ENCODE data around the gene EFCAB10.

EFCAB10 gene, protein sequence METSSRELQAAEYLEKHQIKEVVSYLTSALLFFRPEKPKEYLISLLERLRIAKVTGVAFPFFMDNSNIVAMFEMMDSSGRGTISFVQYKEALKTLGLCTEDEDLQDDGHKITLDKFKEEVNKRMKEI

DNA sequence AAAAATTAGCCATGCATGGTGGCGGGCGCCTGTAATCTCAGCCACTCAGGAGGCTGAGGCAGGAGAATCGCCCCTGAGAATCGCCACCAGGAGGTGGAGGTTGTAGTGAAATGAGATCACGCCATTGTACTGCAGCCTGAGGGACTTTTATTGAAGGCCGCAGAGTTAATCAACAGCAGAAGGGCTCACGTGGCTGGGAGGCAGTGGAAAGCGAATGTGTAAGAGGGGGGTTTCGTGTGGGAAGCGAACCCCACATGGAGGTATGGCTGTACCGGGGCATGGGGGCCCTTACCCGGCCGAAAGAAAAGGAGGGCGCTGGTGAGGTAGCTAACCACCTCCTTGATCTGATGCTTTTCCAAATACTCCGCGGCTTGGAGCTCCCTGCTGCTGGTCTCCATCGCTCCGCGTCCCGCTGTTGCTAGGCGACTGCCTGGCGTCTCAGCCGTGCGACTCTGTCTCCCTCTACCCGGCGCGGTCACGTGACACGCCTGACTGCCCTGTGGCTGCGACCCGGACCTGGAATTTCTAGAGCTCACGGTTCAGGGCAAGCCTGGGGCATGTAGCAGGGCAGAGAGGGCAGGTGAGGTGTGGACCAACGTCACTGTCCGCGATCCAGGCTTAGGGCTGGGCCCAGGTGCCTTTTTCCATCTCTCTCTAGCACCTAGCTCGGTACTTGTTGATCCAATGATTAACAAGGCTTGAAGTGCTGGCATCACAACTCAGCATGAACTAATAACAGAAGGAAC is at the start of gene EFCAB10:
Gene EFCAB10 (minus strand): TSS at position 428 of the 746 bp plus-strand sequence. CDS start 30 bp downstream, at position 398.
- peak; percentile 11 for DNase-seq (ENCODE audit: low read depth)

DNA sequence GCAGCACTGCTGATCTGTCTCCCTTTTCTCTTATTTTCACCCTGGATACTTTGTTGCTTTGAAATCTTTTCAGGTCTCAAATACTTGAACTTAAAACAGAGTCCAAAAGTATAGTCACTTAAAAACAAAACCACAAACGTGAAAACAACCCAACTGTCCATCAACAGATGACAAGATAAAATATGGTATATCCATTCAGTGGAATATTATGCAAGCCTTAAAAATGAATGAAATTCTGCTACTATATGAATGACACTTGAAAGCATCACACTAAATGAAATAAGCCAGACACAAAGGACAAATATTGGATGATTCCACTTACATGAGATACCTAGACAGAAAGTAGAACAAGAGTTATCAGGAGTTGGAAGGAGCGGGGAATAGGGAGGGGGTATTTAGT is 44.7 kb upstream of the EFCAB10 start:
- no peak for DNase-seq (ENCODE audit: low read depth)

DNA sequence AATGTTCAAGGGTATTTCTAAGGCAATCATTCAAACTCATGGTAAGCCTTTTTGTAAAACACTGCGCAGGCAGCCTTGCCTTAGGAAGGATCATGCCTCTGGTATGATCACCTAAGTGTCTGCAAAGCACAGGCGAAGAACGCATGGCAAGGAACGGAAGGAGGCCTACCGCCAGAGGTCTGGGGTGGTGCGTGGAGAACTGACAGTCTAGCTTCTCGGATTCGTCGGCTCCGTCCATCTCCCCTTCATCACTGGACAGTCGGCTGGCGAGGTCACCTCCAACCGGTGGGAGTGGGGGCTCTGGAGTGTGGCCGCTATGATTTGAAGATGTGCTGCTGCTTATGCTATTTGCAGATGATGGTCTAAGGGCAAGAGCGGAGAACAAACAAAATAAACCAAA is 42.6 kb upstream of the EFCAB10 start:
- DNase-seq (ENCODE audit: low read depth): no peak

DNA sequence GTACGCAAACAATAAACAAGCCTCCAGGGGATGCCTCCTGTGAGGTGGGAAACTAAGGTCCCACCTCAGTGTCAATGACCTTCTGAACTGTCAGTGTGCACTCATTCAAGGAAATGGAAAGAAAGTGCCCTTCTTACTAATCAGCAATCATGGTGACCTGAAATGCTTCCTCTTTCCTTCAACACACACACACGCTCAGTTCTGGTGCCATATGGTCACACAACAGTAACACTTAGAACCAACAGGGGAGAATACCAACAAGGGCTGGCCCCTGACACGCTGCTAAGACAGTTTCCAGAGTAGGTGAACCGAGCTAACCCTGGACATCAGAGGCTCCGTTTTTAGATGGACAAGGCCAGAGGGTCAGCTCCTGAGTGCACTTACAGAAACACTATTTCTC is 42.1 kb upstream of the EFCAB10 start:
- no peak for DNase-seq (ENCODE audit: low read depth)

DNA sequence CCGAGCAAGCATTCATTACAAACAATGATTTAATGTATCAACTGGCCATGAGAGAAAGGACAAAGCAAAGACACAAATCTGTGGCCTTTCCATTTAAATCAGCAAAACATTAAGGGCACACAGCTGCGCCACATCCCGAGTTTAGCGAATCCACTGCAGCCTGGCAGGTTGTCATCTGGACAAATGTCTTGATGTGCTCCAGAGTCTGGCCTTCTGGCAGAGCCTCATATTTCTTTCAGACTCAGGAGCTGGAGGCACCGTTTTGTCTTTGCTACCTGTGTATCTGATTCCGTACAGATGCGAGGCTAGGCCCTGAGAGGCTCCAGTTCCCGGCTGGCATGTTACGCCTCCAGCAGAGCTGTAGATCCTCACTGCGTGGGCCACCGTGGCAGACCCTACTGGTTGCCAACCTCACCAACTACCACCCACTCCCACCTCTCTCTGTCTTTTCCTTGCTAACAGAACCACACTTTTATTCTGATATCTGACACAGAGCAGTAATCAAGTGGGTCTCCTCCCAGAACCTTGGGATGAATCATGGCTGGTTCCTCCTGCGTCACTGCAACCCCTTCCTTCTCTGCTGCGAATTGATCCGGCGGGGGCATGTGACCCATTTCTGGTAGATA is 40.9 kb upstream of the EFCAB10 start:
- no peak for DNase-seq (ENCODE audit: low read depth)

DNA sequence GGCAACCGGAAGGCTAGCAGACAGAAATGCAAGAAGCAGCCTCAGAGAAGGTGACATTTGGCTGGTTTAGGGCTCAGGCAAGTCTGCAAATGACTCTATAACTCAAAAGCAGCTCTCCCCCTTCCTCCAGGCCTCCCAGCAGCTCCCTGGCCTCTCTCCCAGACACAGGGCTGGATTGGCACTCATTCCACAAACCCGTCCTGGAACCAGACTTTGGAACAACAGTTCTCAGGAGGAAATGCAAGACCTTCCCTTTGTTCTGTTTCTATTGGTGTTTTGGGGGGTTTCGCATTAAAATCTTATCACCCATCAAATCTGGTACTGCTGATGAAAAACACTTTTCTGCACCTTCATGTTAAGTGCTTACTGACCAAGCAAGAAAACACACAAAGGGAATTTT is 40.3 kb upstream of the EFCAB10 start:
- DNase-seq (ENCODE audit: low read depth): no peak

DNA sequence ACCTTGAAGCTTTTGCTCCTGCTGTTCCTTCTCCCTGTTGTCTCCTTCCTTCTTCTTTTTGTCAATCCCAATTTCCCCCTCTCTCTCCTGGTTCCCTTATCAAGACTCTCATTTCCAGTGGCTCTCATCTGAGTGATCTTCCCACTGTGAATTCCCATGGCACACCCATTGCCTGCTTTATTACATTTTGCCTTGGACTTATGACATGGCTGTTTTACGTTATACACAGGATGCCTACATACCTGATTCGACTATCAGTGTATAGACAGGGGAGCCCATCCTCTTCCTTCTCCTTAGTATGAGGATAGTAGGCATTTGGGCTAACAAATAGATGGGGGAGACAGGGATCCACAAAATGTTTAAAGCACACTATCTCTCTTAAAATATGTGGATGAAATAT is 39.9 kb upstream of the EFCAB10 start:
- no peak for DNase-seq (ENCODE audit: low read depth)

DNA sequence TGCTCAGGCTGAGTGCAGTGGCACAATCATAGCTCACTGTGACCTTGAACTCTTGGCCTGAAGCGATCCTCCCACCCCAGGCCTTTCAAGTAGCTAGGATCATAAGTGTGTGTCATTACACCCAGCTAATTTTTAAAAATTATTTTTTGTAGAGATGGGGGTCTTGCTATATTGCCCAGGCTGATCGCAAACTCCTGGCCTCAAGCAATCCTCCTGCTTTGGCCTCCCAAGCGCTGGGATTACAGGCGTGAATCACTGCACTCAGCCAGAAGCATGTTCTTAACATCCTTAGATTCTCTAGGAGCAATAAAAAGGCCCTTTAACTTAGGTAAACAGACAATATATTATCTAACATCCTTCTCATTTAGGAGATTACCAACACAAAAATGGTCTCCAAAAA is 38.3 kb upstream of the EFCAB10 start:
- no peak for DNase-seq (ENCODE audit: low read depth)

DNA sequence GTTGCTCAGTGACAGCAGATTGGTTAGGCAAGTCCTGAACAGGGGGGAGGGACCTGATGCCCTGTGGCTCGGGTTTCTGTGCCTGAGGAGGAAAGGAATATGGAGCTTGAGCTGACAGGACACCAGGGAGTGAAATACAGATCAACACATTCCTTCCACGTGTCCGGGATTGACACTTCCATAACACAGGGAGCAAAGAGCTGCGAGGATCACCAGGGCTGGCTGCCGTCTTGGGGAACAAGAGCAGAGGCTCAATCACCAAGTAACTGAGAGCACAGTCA is 36.7 kb upstream of the EFCAB10 start:
- DNase-seq (ENCODE audit: low read depth): no peak

DNA sequence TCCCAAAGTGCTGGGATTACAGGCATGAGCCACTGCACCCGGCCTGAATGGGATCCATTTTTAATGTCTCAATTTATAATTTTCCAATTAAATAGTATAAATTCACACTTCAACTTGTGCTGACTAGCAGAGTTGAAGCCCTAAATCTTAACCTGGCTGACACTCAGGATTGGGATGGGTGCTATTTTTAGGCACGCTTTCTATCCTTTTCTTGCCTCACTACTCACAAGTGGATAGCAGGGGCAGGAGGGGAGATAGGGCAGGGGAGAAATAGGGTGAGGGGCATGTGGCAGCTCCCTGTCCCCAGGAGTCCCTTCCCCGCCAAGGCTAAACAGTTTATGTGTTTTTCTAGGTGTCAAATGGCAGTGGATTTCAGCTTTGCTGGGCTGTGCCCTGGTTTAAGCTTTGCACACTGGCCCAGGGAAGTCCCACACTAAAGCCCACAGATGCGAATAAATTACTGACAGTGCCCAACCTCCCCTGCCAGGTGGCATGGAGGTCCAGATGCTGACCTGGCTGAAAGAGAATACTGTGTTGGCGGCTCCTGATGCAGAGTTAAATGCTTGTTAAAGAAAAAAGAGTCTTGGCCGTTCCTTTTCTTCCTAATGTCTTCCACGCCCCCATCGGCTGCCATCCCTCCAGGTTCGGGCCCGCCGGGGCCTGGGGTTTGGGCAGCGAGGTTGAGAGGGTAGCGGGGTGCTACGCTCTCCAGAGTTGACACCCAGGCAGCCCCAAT is 36.2 kb upstream of the EFCAB10 start:
- DNase-seq (ENCODE audit: low read depth): no peak

DNA sequence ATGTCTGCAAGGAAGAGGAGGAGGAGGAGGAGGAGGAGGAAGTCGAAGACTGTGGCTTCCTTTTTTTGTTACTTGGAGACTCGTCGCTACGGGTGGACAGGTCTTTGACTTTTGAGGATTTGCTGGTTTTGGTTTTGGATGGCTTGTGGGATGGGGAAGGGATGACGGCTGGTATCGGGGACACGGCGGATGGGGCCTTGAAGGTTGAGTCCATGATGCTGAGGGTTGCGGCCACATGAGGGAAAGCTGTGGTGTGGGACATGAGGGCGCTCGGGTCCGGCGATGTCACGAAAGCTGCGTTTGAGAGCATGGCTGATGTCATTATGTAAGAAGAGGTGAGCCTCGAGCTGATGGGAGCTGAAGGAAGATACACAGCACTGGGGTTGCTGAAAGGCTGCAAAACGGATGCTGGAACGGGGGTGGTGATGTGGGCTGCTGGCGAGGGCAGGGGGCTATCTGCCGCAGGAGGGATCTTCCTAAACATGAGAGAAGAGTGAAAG is 33.1 kb upstream of the EFCAB10 start:
- DNase-seq (ENCODE audit: low read depth): no peak

DNA sequence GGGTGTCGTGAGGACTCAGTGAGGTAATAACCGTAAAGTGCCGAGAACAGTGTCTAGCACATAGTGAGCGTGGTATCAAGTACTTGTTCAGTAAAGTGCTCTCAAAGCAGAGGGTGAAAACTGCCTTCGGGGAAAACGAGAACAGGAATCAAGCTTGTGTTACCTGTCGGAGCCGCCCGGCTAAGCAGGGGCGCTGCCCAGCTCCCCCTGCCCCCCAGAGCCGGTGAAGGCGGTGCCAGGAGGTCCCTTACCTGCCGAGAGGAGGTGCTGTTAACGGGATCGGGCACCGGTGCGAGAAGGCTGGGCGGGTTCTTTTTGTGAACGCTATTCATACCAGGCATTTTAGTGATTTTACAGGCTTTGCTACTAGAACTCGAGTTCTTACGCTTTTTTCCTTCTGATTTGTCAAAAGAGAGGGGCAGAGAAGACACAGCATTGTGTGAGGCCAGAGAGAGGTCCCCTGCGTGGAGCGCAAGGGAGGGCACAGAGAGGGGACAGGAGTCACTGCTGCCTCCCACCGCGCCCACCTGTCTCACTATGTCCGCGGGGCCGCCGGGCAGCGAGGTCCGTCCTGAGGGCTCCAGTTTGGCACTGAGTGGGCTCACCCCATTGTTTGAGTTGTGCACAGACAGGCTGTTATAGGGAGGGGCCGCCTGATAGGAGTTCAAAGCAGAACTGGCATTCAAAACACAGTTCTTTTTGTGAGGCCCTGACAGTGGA is 32.5 kb upstream of the EFCAB10 start:
- no peak for DNase-seq (ENCODE audit: low read depth)

DNA sequence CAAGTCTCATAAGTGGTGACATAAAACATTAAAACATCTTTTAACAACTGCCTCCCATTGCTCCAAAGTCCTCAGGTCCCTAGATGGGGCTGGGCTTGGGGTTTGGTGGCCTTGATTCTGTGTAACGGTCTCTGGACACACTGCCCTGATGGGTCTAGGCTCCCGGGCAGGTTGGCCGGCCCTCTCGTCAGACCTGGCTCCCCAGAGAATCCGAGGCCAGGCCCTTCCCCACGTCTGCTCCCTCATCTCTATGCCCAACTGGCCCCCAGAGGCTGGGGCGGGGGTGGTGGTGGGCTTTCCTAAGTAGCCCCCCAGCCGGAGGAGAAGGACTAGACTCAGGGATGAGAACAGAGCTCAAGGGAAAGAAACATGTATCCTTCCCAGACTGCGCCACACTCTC is 31.5 kb upstream of the EFCAB10 start:
- no peak for DNase-seq (ENCODE audit: low read depth)

DNA sequence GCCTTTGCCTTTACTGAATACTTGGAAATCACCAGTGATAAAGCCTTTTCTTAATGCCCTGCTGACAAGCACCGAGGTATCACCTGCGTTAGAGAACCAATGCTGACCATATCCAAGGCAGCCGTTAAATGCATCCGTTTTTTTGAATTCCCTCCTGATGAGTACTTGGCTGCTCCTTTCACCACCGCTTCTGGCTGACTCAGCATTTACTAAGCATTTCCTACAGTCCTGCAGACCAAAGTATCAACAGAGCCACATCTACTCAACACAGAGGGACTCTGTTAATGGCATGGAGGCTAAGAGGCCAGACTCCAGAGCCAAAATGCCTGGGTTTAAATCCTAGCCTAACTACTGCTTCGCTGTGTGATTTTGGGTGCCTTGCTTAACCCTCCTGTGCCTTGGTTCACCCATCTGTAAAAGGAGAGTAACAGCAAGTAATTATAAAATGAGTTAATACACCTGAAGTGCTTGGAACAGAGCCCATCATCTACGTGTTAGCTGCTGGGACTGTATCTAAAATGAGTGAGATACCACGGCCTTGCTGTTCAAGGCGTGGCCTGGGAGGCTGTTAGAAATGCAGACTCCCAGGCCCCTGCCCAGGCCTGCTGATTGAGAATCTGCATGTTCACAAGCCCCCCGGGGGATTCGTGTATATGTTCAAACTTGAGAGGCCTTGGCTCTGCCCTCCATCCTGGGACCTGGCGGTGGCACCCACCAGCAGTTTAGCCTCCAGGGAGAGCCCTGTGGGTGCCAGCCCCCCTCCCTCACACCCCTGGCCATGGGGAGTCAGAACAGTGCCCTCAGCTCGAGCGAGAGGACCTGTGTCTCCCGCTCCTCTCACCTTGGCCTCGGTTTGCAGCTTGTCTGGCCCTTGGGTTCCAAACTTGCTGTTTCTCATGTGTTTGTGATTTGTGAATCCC is 30.8 kb upstream of the EFCAB10 start:
- no peak for DNase-seq (ENCODE audit: low read depth)

DNA sequence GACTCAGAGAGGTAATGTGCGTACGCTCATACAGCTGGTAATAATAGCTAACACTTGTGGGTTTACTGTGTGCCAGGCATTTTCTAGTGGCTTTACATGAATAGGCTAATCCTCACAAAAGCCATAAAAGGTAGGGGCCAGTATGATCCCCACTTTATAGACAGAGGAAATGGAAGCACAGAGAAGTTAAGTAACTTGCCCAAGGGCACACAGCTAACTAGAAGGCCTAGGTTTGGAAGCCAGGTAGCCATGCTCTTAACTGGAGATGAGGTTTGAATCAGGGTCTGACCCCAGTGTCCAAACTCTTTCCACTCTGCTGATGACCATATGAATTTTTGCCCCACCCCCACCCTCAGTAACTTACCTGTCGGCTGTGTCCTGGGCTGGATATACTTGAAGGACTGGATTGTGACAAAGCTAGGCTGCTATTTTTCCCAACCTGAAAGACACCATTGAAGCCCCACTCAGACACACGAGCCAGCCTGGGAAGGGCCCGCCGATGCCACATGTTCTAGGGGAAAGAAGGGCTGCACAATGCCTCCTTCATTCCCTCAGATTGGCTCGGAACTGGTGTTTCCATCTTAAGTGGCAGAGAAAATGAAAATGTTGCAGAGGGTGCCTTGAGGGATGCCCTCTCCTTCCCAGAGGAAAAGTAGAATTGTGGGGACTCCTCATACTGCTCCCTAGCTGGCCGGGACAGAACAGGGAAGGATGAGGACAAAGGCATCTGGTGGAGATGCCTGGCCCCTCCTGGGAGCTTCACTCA is 29.1 kb upstream of the EFCAB10 start:
- no peak for DNase-seq (ENCODE audit: low read depth)

DNA sequence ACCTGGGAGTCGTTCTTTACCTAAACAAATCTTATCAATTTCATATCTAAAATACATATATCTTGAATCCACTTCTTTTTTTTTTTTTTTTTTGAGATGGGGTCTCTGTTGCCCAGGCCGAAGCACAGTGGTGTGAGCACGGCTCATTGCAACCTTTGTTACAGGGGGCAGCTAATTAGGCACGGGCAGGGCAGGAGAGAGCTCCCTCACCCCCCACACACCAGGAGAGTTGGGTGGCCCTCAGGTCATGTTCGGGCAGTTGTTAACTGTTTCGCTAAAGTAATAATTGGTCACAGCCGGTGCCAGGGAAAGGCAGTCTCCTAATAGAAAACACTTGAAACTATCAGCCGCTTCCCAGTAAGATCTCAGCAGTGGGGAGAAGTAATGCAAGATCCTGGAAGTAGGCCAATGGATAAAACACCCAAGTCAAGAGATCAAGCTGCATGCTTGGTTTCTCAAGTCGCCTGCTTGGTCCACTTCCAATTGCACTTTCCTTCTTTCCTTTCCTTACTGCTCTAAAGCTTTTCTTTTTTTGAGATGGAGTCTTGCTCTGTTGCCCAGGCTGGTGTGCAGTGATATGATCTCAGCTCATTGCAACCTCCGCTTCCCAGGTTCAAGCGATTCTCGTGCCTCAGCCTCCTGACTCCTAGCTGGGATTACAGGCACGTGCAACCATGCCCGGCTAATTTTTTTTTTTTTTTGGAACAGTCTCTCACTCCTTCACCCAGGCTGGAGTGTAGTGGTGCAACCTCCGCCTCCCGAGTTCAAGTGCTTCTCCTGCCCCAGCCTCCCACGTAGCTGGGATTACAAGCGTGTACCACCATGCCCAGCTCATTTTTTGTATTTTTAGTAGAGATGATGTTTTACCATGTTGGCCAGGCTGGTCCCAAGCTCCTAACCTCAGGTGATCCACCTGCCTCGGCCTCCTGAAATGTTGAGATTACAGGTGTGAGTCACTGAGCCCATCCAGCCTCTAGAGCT is 21.3 kb upstream of the EFCAB10 start:
- DNase-seq (ENCODE audit: low read depth): no peak

DNA sequence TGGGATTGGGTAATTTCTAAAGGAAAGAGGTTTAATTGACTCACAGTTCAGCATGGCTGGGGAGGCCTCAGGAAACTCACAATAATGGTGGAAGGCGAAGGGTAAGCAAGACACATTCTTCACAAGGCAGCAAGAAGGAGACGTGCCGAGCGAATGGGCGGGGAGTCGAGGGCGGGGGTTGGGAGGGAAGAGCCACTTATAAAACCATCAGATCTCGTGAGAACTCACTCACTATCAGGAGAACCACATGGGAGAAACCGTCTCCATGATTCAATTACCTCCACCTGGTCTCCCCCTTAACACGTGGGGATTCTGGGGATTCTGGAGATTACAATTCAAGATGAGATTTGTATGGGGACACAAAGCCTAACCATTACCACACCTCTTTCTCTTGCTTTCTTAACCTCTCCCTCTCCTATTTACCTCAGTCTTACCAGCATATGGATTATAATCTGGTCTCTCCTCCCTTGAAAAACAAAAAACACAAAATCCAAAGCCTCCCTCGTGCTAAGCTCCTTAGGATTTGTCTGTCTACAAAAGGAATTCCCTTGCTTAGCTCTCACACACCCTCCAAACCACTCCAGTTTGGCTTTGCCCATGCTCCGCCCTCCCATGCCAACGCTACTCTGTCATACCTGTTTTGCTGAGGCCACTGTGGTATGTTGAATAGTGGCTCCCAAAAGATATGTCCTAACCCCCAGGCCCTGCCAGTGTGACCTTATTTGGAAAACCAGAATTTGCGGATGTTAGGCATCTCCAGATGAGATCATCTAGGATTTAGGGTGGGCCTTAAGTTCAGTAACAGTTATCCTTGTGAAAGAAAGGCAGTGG is 19.6 kb upstream of the EFCAB10 start:
- no peak for DNase-seq (ENCODE audit: low read depth)

DNA sequence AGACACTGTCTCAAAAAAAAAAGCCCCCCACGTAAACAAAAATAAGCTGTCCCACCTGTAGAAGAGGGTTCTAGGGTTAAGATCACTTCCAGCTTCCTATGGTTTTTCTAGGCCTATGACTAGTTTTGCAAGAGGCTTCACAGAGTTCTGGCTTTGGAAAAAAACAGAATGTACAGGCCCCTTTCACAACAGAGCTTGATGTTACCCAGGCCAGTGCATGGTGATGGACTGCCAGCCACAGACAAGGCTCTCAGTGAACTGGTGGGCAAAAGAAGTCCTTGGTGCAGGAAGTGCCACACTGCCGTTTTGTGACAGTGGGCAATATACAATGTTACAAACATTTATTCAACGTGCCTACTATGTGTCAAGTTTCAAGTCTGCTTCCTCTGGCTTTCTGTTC is 18.3 kb upstream of the EFCAB10 start:
- no peak for DNase-seq (ENCODE audit: low read depth)
